ENCODE results near the gene SSBP2.

Gene SSBP2

DNA sequence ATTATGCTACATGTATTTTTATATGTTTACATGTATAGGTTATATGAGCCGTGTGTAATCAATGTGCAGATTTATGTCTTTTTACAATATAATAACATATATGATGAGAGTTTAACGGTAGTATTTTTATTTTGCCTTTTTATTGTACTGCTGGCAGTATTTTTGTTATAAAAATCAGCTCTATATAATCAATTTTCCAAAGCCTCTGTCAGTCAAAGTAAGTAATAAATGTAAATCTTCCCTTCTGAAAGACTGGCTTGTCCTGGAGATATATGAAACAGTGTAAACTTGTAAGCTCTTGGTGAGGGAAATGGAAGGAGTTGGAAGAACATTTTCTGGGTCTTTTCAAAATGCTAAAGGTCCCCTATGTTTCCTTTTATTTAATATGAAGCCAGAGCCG, 173.8 kb downstream of the SSBP2 start:
- DNase-seq = no peak

DNA sequence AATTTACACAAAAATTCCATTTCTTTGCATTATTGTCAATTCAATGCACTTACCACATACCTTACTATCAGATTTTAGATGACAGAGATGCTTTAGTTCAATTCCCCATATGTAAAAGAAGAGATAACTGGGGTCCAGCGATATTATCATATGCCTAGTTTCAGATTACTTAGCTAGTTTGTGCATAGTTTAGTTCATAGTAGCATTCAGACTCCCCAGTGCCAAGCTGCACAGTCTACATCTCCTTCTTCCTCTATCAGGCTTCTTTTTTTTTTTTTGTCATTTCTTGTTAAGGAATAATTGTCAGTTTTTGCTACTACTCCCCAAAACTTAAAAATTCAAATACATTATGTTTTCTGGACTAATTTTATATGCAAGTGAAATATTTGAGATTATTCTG, 175.0 kb downstream of the SSBP2 start:
- no peak for DNase-seq

- DNase-seq = no peak
Measured at GRCh38 chr5:81572201-81572600, 178.7 kb downstream of the SSBP2 start.

DNA sequence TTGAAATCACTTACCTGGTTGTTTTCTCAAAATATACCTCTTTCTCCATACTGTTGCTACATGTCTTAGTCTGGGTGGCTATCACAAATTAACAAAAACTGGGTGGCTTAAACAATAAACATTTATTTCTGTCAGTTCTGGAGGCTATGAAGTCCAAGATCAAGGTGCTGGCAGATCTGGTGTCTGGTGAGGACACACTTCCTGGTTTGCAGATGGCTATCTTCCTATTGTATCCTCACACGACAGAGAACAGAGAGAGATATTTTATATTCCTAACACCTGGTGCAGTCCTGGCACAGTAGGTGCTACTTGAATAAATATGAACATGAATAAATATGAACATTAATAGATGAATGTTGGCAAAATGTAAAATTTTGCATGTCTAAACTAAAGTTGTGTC, 192.7 kb downstream of the SSBP2 start:
- no peak for DNase-seq

- no peak for DNase-seq
Measured at GRCh38 chr5:81556809-81557208, 194.1 kb downstream of the SSBP2 start.

DNA sequence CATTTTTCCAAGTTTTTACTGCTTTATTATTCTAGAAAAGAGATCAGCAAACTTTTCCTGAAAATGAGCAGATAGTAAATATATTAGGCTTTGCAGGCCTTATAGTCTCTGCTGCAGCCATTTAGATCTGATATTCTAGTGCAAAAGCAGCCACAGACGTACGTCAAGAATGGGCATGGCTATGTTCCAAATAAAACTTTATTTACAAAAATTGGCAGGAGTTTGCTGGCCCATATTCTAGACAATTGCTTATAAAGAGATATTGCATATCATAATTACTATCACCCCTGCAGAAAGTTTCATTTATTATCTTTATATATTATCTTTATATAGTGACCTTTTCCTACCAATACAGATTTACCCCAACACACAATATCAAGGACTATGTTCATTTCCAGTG, 195.0 kb downstream of the SSBP2 start:
- DNase-seq = no peak

DNA sequence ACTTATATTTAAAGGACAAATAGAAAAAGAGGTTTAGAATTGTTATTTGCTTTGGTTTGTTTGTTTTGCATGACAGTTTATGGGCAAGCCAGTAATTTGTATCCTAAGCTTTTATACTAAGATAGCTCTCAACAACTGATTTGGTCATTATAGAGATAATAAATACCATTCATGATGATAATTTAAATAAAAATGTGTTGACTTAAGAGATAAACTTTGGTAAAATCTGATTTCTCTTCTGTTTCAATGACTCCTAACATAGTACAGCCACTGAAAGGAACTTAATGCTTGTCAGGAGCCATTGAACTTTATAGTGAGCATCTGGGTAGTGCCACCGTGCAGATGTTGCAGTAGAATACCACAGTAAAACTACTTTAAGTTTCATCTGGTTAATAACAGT, 196.2 kb downstream of the SSBP2 start:
- DNase-seq = no peak

GRCh38 chr5:81553567-81554212, 197.2 kb downstream of the SSBP2 start:
- DNase-seq = no peak

DNA sequence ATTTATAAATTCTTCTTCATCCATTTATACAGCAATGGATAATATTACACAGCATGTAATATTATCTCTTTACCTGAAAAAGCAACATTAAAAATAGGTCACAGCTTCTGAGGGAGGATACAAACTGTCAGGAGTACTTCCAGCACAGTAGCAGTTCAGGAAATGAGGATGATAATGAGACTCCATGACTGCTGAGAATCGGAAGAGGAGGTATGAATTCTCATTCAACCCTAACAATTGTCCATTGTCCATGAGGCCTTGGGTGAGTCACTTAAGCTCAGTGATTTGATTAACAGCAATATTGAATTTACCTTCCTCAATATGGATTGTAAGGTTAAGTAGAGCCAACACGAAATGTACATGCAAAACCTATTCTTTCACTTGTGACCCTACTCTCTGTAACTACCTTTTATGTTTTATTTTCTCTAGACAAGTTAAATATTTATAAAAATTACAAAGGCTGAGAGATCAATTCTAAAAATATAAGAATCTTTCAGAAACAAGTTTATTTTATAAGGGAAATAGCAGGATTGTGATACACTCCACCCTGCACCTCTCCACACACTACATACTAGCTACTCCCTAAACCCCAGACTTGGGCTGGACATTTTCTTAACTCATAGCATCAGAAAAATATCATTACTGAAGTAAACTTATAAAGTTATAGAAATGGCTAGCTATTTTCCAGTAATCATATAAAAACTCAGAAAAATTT, 197.9 kb downstream of the SSBP2 start:
- DNase-seq = no peak

GRCh38 chr5:81549123-81549522, 201.8 kb downstream of the SSBP2 start:
- DNase-seq = no peak

DNA sequence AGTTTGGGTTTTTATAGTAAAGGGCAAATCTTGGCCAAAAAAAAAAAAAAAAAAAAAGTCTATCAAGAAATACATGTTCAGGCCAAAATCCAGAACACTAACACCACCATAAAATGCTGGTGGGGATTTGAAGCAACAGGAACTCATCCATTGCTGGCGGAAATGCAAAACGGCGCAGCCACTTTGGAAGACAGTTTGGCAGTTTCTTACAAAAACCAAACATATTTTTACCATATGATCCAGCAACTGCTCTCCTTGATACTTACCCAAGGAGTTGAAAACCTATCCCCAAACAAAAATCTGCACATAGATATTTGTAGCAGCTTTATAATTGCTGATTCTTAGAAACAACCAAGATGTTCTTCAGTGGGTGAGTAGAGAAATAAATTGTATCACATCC, 203.9 kb downstream of the SSBP2 start:
- DNase-seq = no peak

- DNase-seq = no peak
Measured at GRCh38 chr5:81545911-81546310, 205.0 kb downstream of the SSBP2 start.

- no peak for DNase-seq
Measured at GRCh38 chr5:81544351-81545018, 206.4 kb downstream of the SSBP2 start.

- no peak for DNase-seq
Measured at GRCh38 chr5:81542242-81542641, 208.7 kb downstream of the SSBP2 start.

GRCh38 chr5:81537905-81538547, 212.9 kb downstream of the SSBP2 start:
- DNase-seq = peak in 1 of 2 donors; percentile 22

DNA sequence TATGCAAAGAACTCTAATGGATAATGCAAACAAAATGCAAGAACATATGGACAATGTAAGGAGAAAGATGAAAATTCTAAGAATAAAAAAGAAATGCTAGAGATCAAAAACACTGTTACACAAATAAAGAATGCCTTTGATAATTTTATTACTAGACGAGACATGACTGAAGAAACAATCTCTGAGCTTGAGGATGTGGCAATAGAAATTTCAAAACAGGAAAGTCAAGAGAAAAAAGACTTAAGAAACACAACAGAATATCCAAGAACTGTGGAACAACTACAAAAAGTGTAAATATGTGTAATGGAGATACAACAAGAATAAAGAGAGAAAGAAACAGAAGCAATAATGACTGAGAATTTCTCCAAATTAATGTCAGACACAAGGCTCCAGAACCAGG, 216.5 kb downstream of the SSBP2 start:
- DNase-seq = no peak

GRCh38 chr5:81533629-81534405, 217.1 kb downstream of the SSBP2 start:
- DNase-seq = no peak

GRCh38 chr5:81530919-81531318, 220.0 kb downstream of the SSBP2 start:
- DNase-seq = no peak

GRCh38 chr5:81525690-81526089, 225.2 kb downstream of the SSBP2 start:
- no peak for DNase-seq

- no peak for DNase-seq
Measured at GRCh38 chr5:81524015-81524414, 226.9 kb downstream of the SSBP2 start.

DNA sequence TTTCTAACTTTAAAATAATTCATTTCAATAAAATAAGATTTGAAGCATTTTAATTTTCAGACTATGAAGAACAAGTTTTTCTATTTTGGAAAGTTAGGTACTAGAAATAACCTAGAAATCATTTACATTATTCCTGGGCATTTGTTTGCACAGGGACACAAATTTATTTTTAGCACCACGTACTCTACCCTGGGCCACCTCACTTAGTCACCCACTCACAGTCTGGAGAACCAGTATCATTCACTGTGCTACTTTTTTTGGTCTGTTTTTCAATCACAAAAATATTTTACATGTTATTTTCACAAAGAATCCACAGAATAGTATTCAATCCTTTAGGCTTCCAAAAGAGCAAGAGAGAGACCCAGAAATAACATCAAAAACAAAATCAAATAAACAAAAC, 228.3 kb downstream of the SSBP2 start:
- DNase-seq = no peak

GRCh38 chr5:81520769-81521168, 230.1 kb downstream of the SSBP2 start:
- DNase-seq = no peak

All from CD4-positive, alpha-beta T cell treated with Interleukin-1 beta for 1 hour (primary cell).